ENCODE measurements around the gene MYRFL.

GRCh38 chr12:69984241-69984640, 159.2 kb downstream of the MYRFL start:
- no peak for TF ChIP-seq CTCF (IDR thresholded peaks at IDR 0.05)
- no peak for TF ChIP-seq POLR2AphosphoS5 (IDR thresholded peaks at IDR 0.05)
